ENCODE measurements around the gene NARF. TPM values are rescaled to one million over a fixed set of nuclear protein-coding genes. Genes with fewer than 3 reads are reported as not detected.

Gene NARF
- total RNA-seq, 4 donors from 2014 or later: 25.8 to 79.2 (median 59.9) TPM

DNA sequence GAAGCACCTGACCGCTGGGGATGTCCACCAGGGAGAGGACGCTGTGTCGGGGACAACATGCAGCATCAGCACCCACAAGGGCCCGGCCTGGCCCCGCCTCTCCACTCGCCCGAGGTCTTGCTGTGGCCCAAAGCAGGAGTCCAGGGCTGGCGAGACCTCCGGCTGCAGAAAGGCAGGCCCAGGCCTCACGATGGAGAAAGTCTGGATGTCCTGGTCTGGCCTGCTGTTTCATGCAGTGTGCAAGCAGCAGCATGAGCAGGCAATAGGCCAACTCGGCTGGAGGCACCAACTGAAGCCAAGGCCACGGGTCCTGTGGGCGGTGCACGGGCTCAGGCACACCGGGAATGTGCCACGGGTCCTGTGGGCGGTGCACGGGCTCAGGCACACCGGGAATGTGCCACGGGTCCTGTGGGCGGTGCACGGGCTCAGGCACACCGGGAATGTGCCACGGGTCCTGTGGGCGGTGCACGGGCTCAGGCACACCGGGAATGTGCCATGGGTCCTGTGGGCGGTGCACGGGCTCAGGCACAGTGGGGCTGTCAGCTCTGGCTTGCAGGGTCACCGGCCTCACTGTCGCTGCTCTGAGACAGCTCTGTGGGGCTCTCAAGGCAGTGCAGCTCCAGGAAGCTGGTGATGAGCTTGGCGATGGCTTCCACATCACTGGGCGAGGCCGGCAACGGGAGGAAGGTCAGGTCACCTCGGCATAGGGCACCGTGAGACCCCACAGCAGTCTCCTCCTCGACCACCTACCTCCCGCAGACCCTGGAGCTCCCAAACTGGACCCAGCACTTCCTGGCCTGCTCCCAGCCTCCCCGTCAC is 14.9 kb upstream of the NARF start:
- WGBS, 2 donors: 66 to 75% methylated on average over 11 to 19 of the region's 40 CpGs
- peak in 1 of 2 donors; percentile 22 for TF ChIP-seq POLR2A (IDR thresholded peaks at IDR 0.05)
- peak; percentile 17 to 53 for TF ChIP-seq EP300 (IDR thresholded peaks at IDR 0.05)
- no peak for TF ChIP-seq CTCF (IDR thresholded peaks at IDR 0.05)

DNA sequence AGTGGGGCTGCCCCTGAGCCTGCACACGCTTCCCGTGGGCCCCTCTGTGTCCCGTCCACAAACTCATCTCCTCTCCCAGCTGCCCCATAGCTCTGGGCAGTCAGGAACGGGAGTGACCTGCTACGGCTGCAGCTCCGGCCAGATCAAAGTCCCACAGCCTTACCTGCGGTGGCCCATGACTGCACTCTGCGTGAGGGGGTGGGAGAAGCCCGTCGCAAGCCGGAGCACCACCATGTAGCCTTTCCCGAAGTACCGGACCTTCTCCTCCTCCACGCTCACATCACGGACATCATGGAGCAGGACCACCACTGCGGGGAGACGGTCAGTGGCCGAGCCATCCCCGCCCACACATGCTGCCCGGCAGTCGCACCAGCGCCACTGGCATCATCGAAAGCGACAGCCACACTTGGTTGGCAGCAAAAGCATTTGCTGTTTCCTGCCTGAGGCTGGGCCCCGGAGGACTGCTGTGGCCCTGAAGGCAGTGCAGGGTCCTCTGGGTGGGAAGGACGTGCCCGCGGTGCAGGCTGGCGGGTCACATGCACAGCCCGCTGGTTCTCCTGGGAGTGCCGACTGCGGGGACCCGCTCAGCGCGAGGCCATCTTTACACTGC is 14.2 kb upstream of the NARF start:
- H3K36me3 ChIP-seq: peaks cover 0 to 78% (median 0%) of the 10 kb centered on the region in 3 donors
- WGBS, 2 donors: 83 to 88% methylated on average over 25 to 35 of the region's 35 CpGs

More for the DNA sequence above, 14.9 kb upstream of the NARF start:
- no peaks in the 10 kb centered on the region for H3K9me3 ChIP-seq
- H3K4me3 ChIP-seq: no peak overlapping the region
- no peaks in the 10 kb centered on the region for H3K27me3 ChIP-seq
- H3K4me1 ChIP-seq: peaks cover 0 to 49% (median 12%) of the 10 kb centered on the region in 4 donors
- peaks cover 0 to 86% (median 0%) of the 10 kb centered on the region in 3 donors for H3K36me3 ChIP-seq
- peak overlapping the region; percentile 64 to 86 (median 86) for H3K27ac ChIP-seq
- DNase-seq (ENCODE audit: low spot score in 2 of 2): no peak

DNA sequence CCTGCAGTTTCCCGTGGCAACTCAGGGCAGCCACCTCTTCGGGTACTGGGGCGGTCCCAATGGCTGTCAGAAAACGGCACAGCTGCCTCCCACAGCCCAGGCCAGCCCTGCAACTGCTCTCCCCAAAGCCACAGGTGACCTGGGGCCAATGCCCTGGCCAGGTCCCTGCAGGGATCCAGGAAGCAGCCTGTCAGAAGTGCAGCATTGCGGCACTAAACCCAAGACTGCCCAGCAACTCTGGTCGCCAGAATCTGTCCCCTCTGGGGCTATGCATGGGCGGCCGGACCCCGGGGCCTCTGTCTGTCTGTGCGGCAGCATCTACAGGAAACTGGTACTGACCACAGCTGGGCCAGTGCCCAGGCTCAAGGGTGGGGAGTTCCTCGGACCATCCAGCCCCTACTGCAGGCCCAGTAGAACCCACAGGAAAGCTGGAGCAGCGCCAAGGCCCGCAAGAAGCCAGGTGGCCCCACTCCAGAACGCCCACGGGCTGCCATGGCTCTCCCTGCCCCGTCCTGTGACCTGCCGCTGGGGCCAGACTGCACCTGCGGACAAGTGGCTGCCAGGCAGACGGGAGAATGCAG is 13.5 kb upstream of the NARF start:
- Histone ChIP-seq H3K4me1 (peaks cover 0 to 63% (median 23%) of the 10 kb centered on the region in 4 donors), H3K4me3 (no peak overlapping the region), H3K9me3 (no peaks in the 10 kb centered on the region), H3K36me3 (peaks cover 0 to 72% (median 0%) of the 10 kb centered on the region in 3 donors), H3K27me3 (no peaks in the 10 kb centered on the region), H3K27ac (peak overlapping the region; percentile 63 to 84 (median 70))
- DNase-seq (ENCODE audit: low spot score in 2 of 2): no peak
- TF ChIP-seq POLR2A (IDR thresholded peaks at IDR 0.05) (no peak), CTCF (IDR thresholded peaks at IDR 0.05) (no peak), EP300 (IDR thresholded peaks at IDR 0.05) (no peak)
- WGBS, 2 donors: 27 to 52% methylated on average over 3 to 14 of the region's 19 CpGs

More for the DNA sequence above, 14.2 kb upstream of the NARF start:
- Histone ChIP-seq H3K27ac (peak overlapping the region; percentile 63 to 84 (median 70)), H3K4me1 (peaks cover 0 to 56% (median 18%) of the 10 kb centered on the region in 4 donors), H3K9me3 (no peaks in the 10 kb centered on the region), H3K4me3 (no peak overlapping the region), H3K27me3 (no peaks in the 10 kb centered on the region)
- no peak for DNase-seq (ENCODE audit: low spot score in 2 of 2)
- TF ChIP-seq EP300 (IDR thresholded peaks at IDR 0.05) (no peak), POLR2A (IDR thresholded peaks at IDR 0.05) (no peak), CTCF (IDR thresholded peaks at IDR 0.05) (no peak)

DNA sequence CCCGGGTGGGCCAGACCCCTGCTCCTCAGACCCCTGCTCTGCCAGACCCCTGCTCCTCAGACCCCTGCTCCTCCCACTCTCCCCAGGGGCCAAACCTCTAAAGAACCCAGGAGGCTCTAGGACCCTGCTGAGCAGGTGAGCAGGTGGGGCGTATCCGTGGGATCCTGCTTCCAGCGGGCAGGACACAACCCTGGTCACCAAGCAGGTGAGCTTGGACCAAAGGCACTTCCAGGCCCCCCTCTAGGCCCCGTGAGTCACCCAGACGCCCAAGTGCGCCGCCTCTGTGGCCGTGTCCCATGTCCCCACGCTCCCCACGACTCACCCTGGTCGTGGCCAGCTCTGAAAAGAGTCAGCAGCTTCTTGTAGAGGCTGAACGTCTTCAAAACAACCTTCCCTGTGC is 13.0 kb upstream of the NARF start:
- TF ChIP-seq CTCF (IDR thresholded peaks at IDR 0.05) (no peak), POLR2A (IDR thresholded peaks at IDR 0.05) (no peak), EP300 (IDR thresholded peaks at IDR 0.05) (no peak)
- Histone ChIP-seq H3K4me1 (peaks cover 0 to 62% (median 22%) of the 10 kb centered on the region in 4 donors), H3K27ac (peak overlapping the region; percentile 63 to 84 (median 70)), H3K9me3 (no peaks in the 10 kb centered on the region), H3K27me3 (no peaks in the 10 kb centered on the region), H3K4me3 (no peak overlapping the region), H3K36me3 (peaks cover 0 to 68% (median 0%) of the 10 kb centered on the region in 3 donors)
- 77 to 87% methylated on average over 12 of the region's 13 CpGs for WGBS, 2 donors
- no peak for DNase-seq (ENCODE audit: low spot score in 2 of 2)
